Measurements from ENCODE around the gene OR10A7.

DNA sequence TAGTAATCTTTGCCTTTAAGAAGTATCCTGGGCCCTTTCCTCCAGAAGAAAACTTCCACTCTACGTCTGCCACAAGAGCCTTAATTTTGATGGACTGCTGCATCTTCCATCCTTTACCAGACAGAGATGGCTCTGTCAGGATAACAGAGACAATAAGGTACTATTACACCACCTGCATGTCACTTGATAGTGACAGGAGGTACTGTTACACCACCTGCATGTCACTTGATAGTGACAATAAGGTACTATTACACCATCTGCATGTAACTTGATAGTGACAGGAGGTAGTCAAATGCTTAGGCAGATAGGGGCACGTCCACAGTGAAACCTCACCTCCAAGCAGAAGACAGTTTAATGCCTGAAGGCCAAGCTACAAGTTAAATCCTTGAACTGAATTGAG lies 37.5 kb downstream of the OR10A7 start:
- no peak for TF ChIP-seq CTCF (IDR thresholded peaks at IDR 0.05; ENCODE audit: low read length)
- no peak for TF ChIP-seq EZH2phosphoT487 (IDR thresholded peaks at IDR 0.05; ENCODE audit: low read length)
- no peak for TF ChIP-seq EZH2 (optimal IDR thresholded peaks at IDR 0.05; ENCODE audit: low read depth, low read length)

Measured in MM.1S (cell line).